Natural killer cell (primary cell): ENCODE measurements around the gene PLEKHA5. TPM values are rescaled to one million over a fixed set of nuclear protein-coding genes. Genes with fewer than 3 reads are reported as not detected.

Source experiments
- ATAC-seq, 3 donors: fragments of 150-1000 bp in 2 of 3; fragments of 200-7000 bp in 1 of 3; cut with Tn5 transposase; 1 replicate in 1 of 3; 2 replicates in 2 of 3; pipeline ENCODE4 v1.10.0; 2021; ENCODE audit warnings: mild to moderate bottlenecking in 2 of 3, moderate library complexity in 2 of 3
- DNase-seq, 2 donors: peaks; one replicate each; pipeline versions ENCODE4 v3.0.0 to v3.0.0-alpha.2; 2013 to 2021; ENCODE audit warnings: mixed read lengths in 1 of 2
- H3K27ac ChIP-seq: one replicate; pipeline ENCODE4 v1.5.1; 2013; ENCODE audit warnings: mild to moderate bottlenecking, low read length
- H3K27me3 ChIP-seq: one replicate; pipeline ENCODE4 v1.6.1; 2013; ENCODE audit warnings: low read length; ENCODE audit not compliant: control insufficient read depth, insufficient read depth
- H3K36me3 ChIP-seq: one replicate; pipeline ENCODE4 v1.6.1; 2013; ENCODE audit warnings: low read length; ENCODE audit not compliant: control insufficient read depth, insufficient read depth
- H3K4me1 ChIP-seq: one replicate; pipeline ENCODE4 v1.6.1; 2013; ENCODE audit warnings: low read length; ENCODE audit not compliant: control insufficient read depth, insufficient read depth
- H3K4me3 ChIP-seq: one replicate; pipeline ENCODE4 v1.5.1; 2013; ENCODE audit warnings: low read length
- H3K9me3 ChIP-seq: one replicate; pipeline ENCODE4 v1.6.1; 2013; ENCODE audit warnings: low read length; ENCODE audit not compliant: control insufficient read depth, insufficient read depth
- H3K27ac Mint-ChIP-seq, 2 donors: one replicate each; pipeline ENCODE4 v1.8.0; 2022; ENCODE audit warnings: mild to moderate bottlenecking in 2 of 2, mixed read lengths in 2 of 2, moderate library complexity in 1 of 2
- H3K27me3 Mint-ChIP-seq, 2 donors: one replicate each; pipeline ENCODE4 v1.8.0; 2022; ENCODE audit warnings: low read depth in 2 of 2, mixed read lengths in 2 of 2
- H3K36me3 Mint-ChIP-seq: one replicate; pipeline ENCODE4 v1.8.0; 2022; ENCODE audit warnings: mixed read lengths
- H3K4me1 Mint-ChIP-seq, 2 donors: one replicate each; pipeline ENCODE4 v1.8.0; 2022; ENCODE audit warnings: mixed read lengths in 2 of 2
- H3K4me3 Mint-ChIP-seq: one replicate; pipeline ENCODE4 v1.8.0; 2022; ENCODE audit warnings: mild to moderate bottlenecking, moderate library complexity, mixed read lengths
- H3K9me3 Mint-ChIP-seq, 2 donors: one replicate each; pipeline ENCODE4 v1.8.0; 2022; ENCODE audit warnings: mixed read lengths in 2 of 2
- WGBS: methylation state at CpG from one replicate; pipeline ENCODE4 v1.1.7; 2013; ENCODE audit warnings: missing lambda C conversion rate; ENCODE audit not compliant: insufficient coverage; 5-methylcytosine and 5-hydroxymethylcytosine counted together
- intact Hi-C: fragments of 100-400 bp; cut with micrococcal nuclease; formaldehyde crosslinking; loops from one replicate; pipeline ENCODE4 v1.14.2; 2022
- total RNA-seq, 4 donors: library from RNA; stranded (reverse); fragments of 120-200 nt in 1 of 4; gene quantifications; one replicate each; pipeline versions ENCODE4 v1.2.3 to v1.2.4, GENCODE V29; 2013 to 2022
- TF ChIP-seq, protein P1 (sequence below): fragments of 200-600 bp; IDR thresholded peaks from one replicate; pipeline ENCODE4 v1.8.0; 2022; ENCODE audit warnings: antibody characterized with exemption

PLEKHA5 gene
- total RNA-seq, 3 donors from 2014 or later (not counting 1 experiment from before 2014, with no cell fraction given) = 5.2 to 12.1 (median 7.0) TPM

DNA sequence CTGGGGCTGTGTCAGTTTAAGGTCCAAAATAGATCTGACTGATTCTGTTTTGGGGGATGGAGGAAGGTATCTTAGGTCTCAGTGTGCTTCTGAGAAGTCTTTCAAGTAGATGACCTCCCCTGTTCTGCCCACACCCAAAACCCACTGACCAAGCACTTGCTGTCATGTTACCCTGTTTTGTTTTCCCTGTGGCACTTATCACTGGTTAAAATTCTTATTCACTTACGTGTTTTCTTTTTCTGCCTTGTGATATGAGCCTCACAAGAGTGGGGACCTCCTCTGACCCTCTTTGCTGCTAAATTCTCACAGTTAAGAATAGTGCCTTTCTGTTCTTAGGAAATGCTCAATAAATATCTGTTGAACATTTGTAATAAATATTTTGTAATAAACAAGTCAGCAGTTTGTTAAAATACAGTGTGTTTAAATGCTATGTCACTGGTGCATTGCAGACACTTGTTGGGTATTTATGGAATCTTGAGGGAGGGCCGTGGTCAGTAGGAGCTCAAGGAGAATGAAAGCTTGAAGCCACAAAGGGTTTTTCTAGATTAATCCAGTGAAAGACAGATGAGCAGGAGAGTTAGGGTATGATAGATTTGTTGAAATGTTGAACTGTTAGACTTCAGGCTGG, 20.9 kb downstream of the PLEKHA5 start:
- no peaks in the 10 kb centered on the region for H3K36me3 Mint-ChIP-seq
- 73% methylated on average over 2 of the region's 2 CpGs for WGBS

DNA sequence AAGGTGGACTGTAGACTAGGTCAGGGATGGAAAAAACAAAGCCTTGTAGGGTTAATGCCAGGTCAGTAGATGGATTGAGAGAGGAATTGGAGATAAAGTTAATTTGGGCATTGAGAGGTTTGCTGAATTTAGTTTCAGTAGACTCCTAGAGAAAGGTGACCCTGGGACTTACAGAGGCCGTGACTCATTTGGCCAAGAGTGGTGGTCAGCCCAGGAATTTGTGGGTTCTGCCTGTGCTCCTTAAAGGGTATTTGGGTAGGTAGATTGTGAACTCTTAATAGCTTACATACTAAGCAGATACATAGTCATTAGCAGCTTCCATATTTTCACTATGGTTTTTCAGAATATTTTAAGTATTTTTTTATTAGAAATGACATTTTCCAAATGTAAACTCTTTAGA, 21.8 kb downstream of the PLEKHA5 start:
- WGBS = 100% methylated on average over 1 of the region's 1 CpG
- Histone ChIP-seq H3K4me1 (no peaks in the 10 kb centered on the region), H3K27ac (no peak overlapping the region), H3K9me3 (no peaks in the 10 kb centered on the region), H3K4me3 (no peak overlapping the region), H3K27me3 (no peaks in the 10 kb centered on the region), H3K36me3 (no peaks in the 10 kb centered on the region)
- Mint-ChIP-seq H3K9me3 (no peaks in the 10 kb centered on the region), H3K27ac (no peak overlapping the region), H3K4me3 (no peak overlapping the region), H3K27me3 (peaks cover 0 to 3% of the 10 kb centered on the region in 2 donors), H3K4me1 (peaks cover 0 to 5% of the 10 kb centered on the region in 2 donors), H3K36me3 (no peaks in the 10 kb centered on the region)
- ATAC-seq = no peak
- intact Hi-C loops = no loop called here
- TF ChIP-seq, protein P1, sequence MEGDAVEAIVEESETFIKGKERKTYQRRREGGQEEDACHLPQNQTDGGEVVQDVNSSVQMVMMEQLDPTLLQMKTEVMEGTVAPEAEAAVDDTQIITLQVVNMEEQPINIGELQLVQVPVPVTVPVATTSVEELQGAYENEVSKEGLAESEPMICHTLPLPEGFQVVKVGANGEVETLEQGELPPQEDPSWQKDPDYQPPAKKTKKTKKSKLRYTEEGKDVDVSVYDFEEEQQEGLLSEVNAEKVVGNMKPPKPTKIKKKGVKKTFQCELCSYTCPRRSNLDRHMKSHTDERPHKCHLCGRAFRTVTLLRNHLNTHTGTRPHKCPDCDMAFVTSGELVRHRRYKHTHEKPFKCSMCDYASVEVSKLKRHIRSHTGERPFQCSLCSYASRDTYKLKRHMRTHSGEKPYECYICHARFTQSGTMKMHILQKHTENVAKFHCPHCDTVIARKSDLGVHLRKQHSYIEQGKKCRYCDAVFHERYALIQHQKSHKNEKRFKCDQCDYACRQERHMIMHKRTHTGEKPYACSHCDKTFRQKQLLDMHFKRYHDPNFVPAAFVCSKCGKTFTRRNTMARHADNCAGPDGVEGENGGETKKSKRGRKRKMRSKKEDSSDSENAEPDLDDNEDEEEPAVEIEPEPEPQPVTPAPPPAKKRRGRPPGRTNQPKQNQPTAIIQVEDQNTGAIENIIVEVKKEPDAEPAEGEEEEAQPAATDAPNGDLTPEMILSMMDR = no peak
- DNase-seq = no peak

More for the DNA sequence above, 20.9 kb downstream of the PLEKHA5 start:
- Histone ChIP-seq H3K27ac (no peak overlapping the region), H3K9me3 (no peaks in the 10 kb centered on the region), H3K4me1 (no peaks in the 10 kb centered on the region), H3K36me3 (no peaks in the 10 kb centered on the region), H3K4me3 (no peak overlapping the region), H3K27me3 (no peaks in the 10 kb centered on the region)
- Mint-ChIP-seq H3K27ac (no peak overlapping the region), H3K9me3 (no peaks in the 10 kb centered on the region), H3K4me3 (no peak overlapping the region), H3K4me1 (peaks cover 0 to 5% of the 10 kb centered on the region in 2 donors), H3K27me3 (peaks cover 0 to 3% of the 10 kb centered on the region in 2 donors)
- TF ChIP-seq, protein P1 = no peak
- intact Hi-C loops = no loop called here
- ATAC-seq = no peak
- DNase-seq = no peak

DNA sequence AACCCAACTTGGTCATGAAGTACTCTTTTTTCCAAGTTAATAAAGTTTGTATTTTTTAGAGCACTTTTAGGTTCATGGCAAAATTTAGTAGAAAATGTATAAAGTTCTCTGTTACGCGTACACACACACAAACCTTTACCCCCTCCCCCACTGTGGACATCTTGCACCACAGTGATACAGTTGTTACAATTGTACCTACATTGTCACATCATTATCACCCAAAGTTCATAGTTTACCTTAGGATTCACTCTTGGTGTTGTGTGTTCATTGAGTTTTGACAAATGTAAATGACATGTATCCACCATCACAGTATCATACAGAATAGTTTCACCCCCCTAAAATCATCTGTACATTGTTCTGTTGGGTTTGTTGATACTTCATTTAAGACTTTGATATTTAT, 23.9 kb downstream of the PLEKHA5 start:
- H3K36me3 Mint-ChIP-seq = no peaks in the 10 kb centered on the region
- no CpG with 5 or more reads among the region's 2 CpGs for WGBS

More for the DNA sequence above, 23.9 kb downstream of the PLEKHA5 start:
- Histone ChIP-seq H3K4me3 (no peak overlapping the region), H3K27ac (no peak overlapping the region), H3K9me3 (no peaks in the 10 kb centered on the region), H3K36me3 (no peaks in the 10 kb centered on the region), H3K4me1 (no peaks in the 10 kb centered on the region), H3K27me3 (no peaks in the 10 kb centered on the region)
- DNase-seq (no peak), ATAC-seq (no peak)
- peaks cover 0 to 5% of the 10 kb centered on the region in 2 donors for H3K4me1 Mint-ChIP-seq
- TF ChIP-seq, protein P1 = no peak
- peaks cover 0 to 3% of the 10 kb centered on the region in 2 donors for H3K27me3 Mint-ChIP-seq
- no peaks in the 10 kb centered on the region for H3K9me3 Mint-ChIP-seq
- intact Hi-C loops = no loop called here
- H3K4me3 Mint-ChIP-seq = no peak overlapping the region
- no peak overlapping the region for H3K27ac Mint-ChIP-seq
